IMR-90 (cell line): Measurements from ENCODE around the gene FOXK1. TPM values are rescaled to one million over a fixed set of nuclear protein-coding genes. Genes with fewer than 3 reads are reported as not detected.

Source experiments
- ATAC-seq: fragments of 200-7000 bp; cut with Tn5 transposase; 2 replicates; pipeline ENCODE4 v1.9.1; 2020; ENCODE audit warnings: low read depth, mild to moderate bottlenecking, moderate library complexity
- BruUV-seq: library from RNA; stranded (reverse); fragments of 400-500 nt; replicated peaks from 2 replicates; lab custom pipeline; 2021; lab: Mats Ljungman, UMichigan
- CTCF ChIA-PET: fragments of 300-600 bp; formaldehyde crosslinking; extraction: SDS; loops from one replicate; lab custom pipeline; 2021; ENCODE audit warnings: antibody characterized with exemption; lab: Yijun Ruan, JAX
- POLR2A ChIA-PET: fragments of 300-600 bp; sonication (Branson Sonifier 250); formaldehyde crosslinking; loops from one replicate; lab custom pipeline; 2022; ENCODE audit warnings: antibody characterized with exemption; ENCODE audit not compliant: unreplicated experiment; lab: Charles Lee
- DNase-seq: peaks from one replicate; pipeline ENCODE4 v3.0.0; 2013
- H2AFZ ChIP-seq: replicated peaks from 2 replicates; pipeline ENCODE3; 2013; ENCODE audit warnings: low read length, mild to moderate bottlenecking; ENCODE audit not compliant: poor library complexity
- H2AK5ac ChIP-seq: 2 replicates; pipeline ENCODE4 v1.6.1; 2013; ENCODE audit warnings: low read depth, low read length, inconsistent platforms
- H2AK9ac ChIP-seq: replicated peaks from 2 replicates; pipeline ENCODE3; 2013; ENCODE audit warnings: mild to moderate bottlenecking, low read depth, low read length, moderate library complexity; ENCODE audit not compliant: poor library complexity
- H2BK120ac ChIP-seq: 2 replicates; pipeline ENCODE4 v1.6.1; 2013; ENCODE audit warnings: low read depth, low read length, inconsistent platforms
- H2BK15ac ChIP-seq: 3 replicates; pipeline ENCODE4 v1.6.1; 2013; ENCODE audit warnings: low read depth, low read length, inconsistent platforms
- H2BK20ac ChIP-seq: 2 replicates; pipeline ENCODE4 v1.6.1; 2013; ENCODE audit warnings: low read depth, mild to moderate bottlenecking, inconsistent platforms, low read length, moderate library complexity
- H2BK5ac ChIP-seq: 2 replicates; pipeline ENCODE4 v1.6.1; 2013; ENCODE audit warnings: mild to moderate bottlenecking, low read depth, low read length, inconsistent platforms; ENCODE audit not compliant: poor library complexity, severe bottlenecking
- H3K14ac ChIP-seq: replicated peaks from 2 replicates; pipeline ENCODE4 v1.6.1; 2013; ENCODE audit warnings: low read depth, low read length, inconsistent platforms
- H3K18ac ChIP-seq: 2 replicates; pipeline ENCODE4 v1.6.1; 2013; ENCODE audit warnings: low read depth, low read length, control low read depth
- H3K23ac ChIP-seq: 2 replicates; pipeline ENCODE4 v1.6.1; 2013; ENCODE audit warnings: low read depth, low read length, inconsistent platforms
- H3K27ac ChIP-seq: 2 replicates; pipeline ENCODE4 v1.5.1; 2013; ENCODE audit warnings: mild to moderate bottlenecking, control low read depth, low read length; ENCODE audit not compliant: insufficient read depth
- H3K27me3 ChIP-seq: 2 replicates; pipeline ENCODE4 v1.6.1; 2013; ENCODE audit warnings: low read length; ENCODE audit not compliant: control insufficient read depth, insufficient read depth
- H3K36me3 ChIP-seq: 2 replicates; pipeline ENCODE4 v1.6.1; 2013; ENCODE audit warnings: low read length, mixed read lengths; ENCODE audit not compliant: control insufficient read depth, insufficient read depth
- H3K4ac ChIP-seq: 2 replicates; pipeline ENCODE4 v1.6.1; 2013; ENCODE audit warnings: low read depth, low read length, inconsistent platforms
- H3K4me1 ChIP-seq: 2 replicates; pipeline ENCODE4 v1.6.1; 2013; ENCODE audit warnings: low read length, mixed read lengths; ENCODE audit not compliant: control insufficient read depth, insufficient read depth
- H3K4me2 ChIP-seq: 2 replicates; pipeline ENCODE4 v1.6.1; 2013; ENCODE audit warnings: low read depth, mild to moderate bottlenecking, control low read depth, low read length, moderate library complexity
- H3K4me3 ChIP-seq: 2 replicates; pipeline ENCODE4 v1.5.1; 2013; ENCODE audit warnings: low read depth, mild to moderate bottlenecking, control low read depth, low read length, moderate library complexity; ENCODE audit not compliant: insufficient read depth
- H3K56ac ChIP-seq: 2 replicates; pipeline ENCODE4 v1.6.1; 2013; ENCODE audit warnings: low read length, inconsistent platforms; ENCODE audit not compliant: insufficient read depth; ENCODE audit errors: extremely low read depth
- H3K79me1 ChIP-seq, 2 experiments: 2 replicates each; pipeline ENCODE4 v1.6.1; 2013; ENCODE audit warnings: low read length in 2 of 2, inconsistent platforms in 1 of 2, low read depth in 1 of 2
- H3K9ac ChIP-seq: 2 replicates; pipeline ENCODE4 v1.6.1; 2013; ENCODE audit warnings: low read depth, low read length, control low read depth
- H3K9me1 ChIP-seq: 2 replicates; pipeline ENCODE4 v1.6.1; 2013; ENCODE audit warnings: low read length, inconsistent platforms; ENCODE audit not compliant: insufficient read depth
- H3K9me3 ChIP-seq: 2 replicates; pipeline ENCODE4 v1.6.1; 2013; ENCODE audit warnings: low read length; ENCODE audit not compliant: control insufficient read depth, insufficient read depth
- H4K20me1 ChIP-seq: 2 replicates; pipeline ENCODE4 v1.6.1; 2013; ENCODE audit warnings: low read length, inconsistent platforms; ENCODE audit not compliant: insufficient read depth
- H4K5ac ChIP-seq: 2 replicates; pipeline ENCODE4 v1.6.1; 2013; ENCODE audit warnings: mild to moderate bottlenecking, low read depth, low read length, control low read depth
- H4K8ac ChIP-seq, 2 experiments: 2 replicates each; pipeline ENCODE4 v1.6.1; 2013; ENCODE audit warnings: low read depth in 2 of 2, low read length in 2 of 2, control low read depth in 1 of 2, inconsistent platforms in 1 of 2
- H4K91ac ChIP-seq: 2 replicates; pipeline ENCODE4 v1.6.1; 2013; ENCODE audit warnings: low read depth, low read length, inconsistent platforms; ENCODE audit not compliant: insufficient read depth
- BHLHE40 ChIP-seq: fragments of 150-350 bp; IDR thresholded peaks from 2 replicates; pipeline ENCODE4 v1.6.1; 2016; ENCODE audit warnings: mild to moderate bottlenecking, low read depth, low read length
- FOS ChIP-seq: fragments of 150-350 bp; IDR thresholded peaks from 2 replicates; pipeline ENCODE4 v1.6.1; 2016; ENCODE audit warnings: low read depth, low read length
- MAZ ChIP-seq: IDR thresholded peaks from 2 replicates; pipeline ENCODE4 v1.6.1; 2012; ENCODE audit warnings: low read depth, mild to moderate bottlenecking, low read length, improper control_type of control experiment, moderate library complexity, borderline replicate concordance
- NFE2L2 ChIP-seq: fragments of 150-350 bp; IDR thresholded peaks from 2 replicates; pipeline ENCODE4 v1.6.1; 2016; ENCODE audit warnings: low read depth, mild to moderate bottlenecking, low read length
- POLR2A ChIP-seq: IDR thresholded peaks from 2 replicates; pipeline ENCODE4 v1.6.1; 2012; ENCODE audit warnings: mild to moderate bottlenecking, low read depth, low read length
- RAD21 ChIP-seq: IDR thresholded peaks from 2 replicates; pipeline ENCODE4 v1.6.1; 2012; ENCODE audit warnings: low read length, improper control_type of control experiment
- RFX5 ChIP-seq: IDR thresholded peaks from 2 replicates; pipeline ENCODE4 v1.8.0; 2012; ENCODE audit warnings: low read depth, mild to moderate bottlenecking, low read length, moderate library complexity
- SMC3 ChIP-seq: fragments of 150-350 bp; IDR thresholded peaks from 2 replicates; pipeline ENCODE4 v1.6.1; 2016; ENCODE audit warnings: low read depth, mild to moderate bottlenecking, antibody characterized with exemption, low read length, moderate library complexity
- USF2 ChIP-seq: fragments of 150-350 bp; IDR thresholded peaks from 2 replicates; pipeline ENCODE4 v1.6.1; 2017; ENCODE audit warnings: mild to moderate bottlenecking, antibody characterized with exemption, low read length, low read depth
- WGBS, 2 experiments: methylation state at CpG; one replicate each; pipeline versions ENCODE4 v1.1.5 to v1.1.7; 2013; ENCODE audit warnings: missing lambda C conversion rate in 2 of 2; ENCODE audit not compliant: insufficient read length in 1 of 2; ENCODE audit errors: extremely low coverage in 2 of 2; 5-methylcytosine and 5-hydroxymethylcytosine counted together
- dilution Hi-C: fragments of 300-500 bp; cut with HindIII; formaldehyde crosslinking; loops from one replicate; pipeline ENCODE4 v1.14.3; 2018; ENCODE audit warnings: low sequenced_read_pairs; ENCODE audit not compliant: unreplicated experiment
- in situ Hi-C: fragments of 300-500 bp; cut with MboI; formaldehyde crosslinking; loops from 3 replicates; pipeline ENCODE4 v1.14.3; 2019; ENCODE audit warnings: low sequenced_read_pairs, inconsistent platforms, mixed read lengths
- intact Hi-C: fragments of 100-400 bp; cut with micrococcal nuclease; formaldehyde crosslinking; loops from 2 replicates; pipeline ENCODE4 v1.10.0; 2022
- polyA plus RNA-seq, 3 experiments: library from polyadenylated mRNA; depleted of rRNA; stranded (reverse); fragments of >200 nt; gene quantifications; 2 replicates each; pipeline ENCODE4 v1.2.3, GENCODE V29; 2012; ENCODE audit warnings: low replicate concordance in 1 of 3
- total RNA-seq: library from RNA; depleted of rRNA; stranded (reverse); fragments of >200 nt; gene quantifications from 2 replicates; pipeline ENCODE4 v1.2.3, GENCODE V29; 2012

FOXK1 gene
- total and polyA plus RNA-seq, 2 of the 4 experiments (the other 2 are of a cell fraction): 4.3 to 8.8 TPM

- no peak overlapping the region for H2BK5ac ChIP-seq
- TF ChIP-seq SMC3 (no peak), USF2 (no peak), FOS (no peak), NFE2L2 (no peak), RFX5 (no peak), POLR2A (no peak), BHLHE40 (no peak), MAZ (no peak), RAD21 (no peak)
- dilution Hi-C loops (no loop called here), intact Hi-C loops (no loop called here), in situ Hi-C loops (no loop called here)
- H3K4ac ChIP-seq: no peak overlapping the region
- no peak overlapping the region for H3K4me3 ChIP-seq
- H3K9ac ChIP-seq: no peak overlapping the region
- POLR2A ChIA-PET: no interaction called here
- H2BK15ac ChIP-seq: no peak overlapping the region
- H3K9me1 ChIP-seq: 0 out of 2 replicates have a peak, but pooled peaks cover 3% of the 10 kb centered on the region
- H3K79me1 ChIP-seq: no peaks in the 10 kb centered on the region
- no peak overlapping the region for H2BK20ac ChIP-seq
- no TSS peak for BruUV-seq
- H4K20me1 ChIP-seq: no peaks in the 10 kb centered on the region
- H3K27me3 ChIP-seq: no peaks in the 10 kb centered on the region
- no peak overlapping the region for H2AK5ac ChIP-seq
- peaks cover 60% of the 10 kb centered on the region for H3K36me3 ChIP-seq
- no peak overlapping the region for H3K4me2 ChIP-seq
- H2AFZ ChIP-seq: no peak overlapping the region
- no peak overlapping the region for H2AK9ac ChIP-seq
- H3K18ac ChIP-seq: no peak overlapping the region
- no peak overlapping the region for H3K14ac ChIP-seq
- CTCF ChIA-PET: no interaction called here
- no peaks in the 10 kb centered on the region for H3K9me3 ChIP-seq
- H3K4me1 ChIP-seq: no peaks in the 10 kb centered on the region
- no peak for DNase-seq
- ATAC-seq: no peak
- no peak overlapping the region for H3K56ac ChIP-seq
- no peak overlapping the region for H4K5ac ChIP-seq
- H2BK120ac ChIP-seq: no peak overlapping the region
- H4K91ac ChIP-seq: no peak overlapping the region
- no peak overlapping the region for H4K8ac ChIP-seq
- 98% methylated on average over 15 of the region's 24 CpGs; no CpG with 5 or more reads in 1 of the 2 experiments for WGBS, 2 experiments
- H3K27ac ChIP-seq: no peak overlapping the region
- H3K23ac ChIP-seq: no peak overlapping the region
These were observed 108.5 kb downstream of the FOXK1 start for GRCh38 chr7:4790516-4790991.
